ENCODE data around the gene XYLT1.
"Not testable (repeated sequence)": the region's sequence is repeated elsewhere in the genome, so short reads cannot be mapped to it uniquely, and the experiment has no call there.

The XYLT1 gene

DNA sequence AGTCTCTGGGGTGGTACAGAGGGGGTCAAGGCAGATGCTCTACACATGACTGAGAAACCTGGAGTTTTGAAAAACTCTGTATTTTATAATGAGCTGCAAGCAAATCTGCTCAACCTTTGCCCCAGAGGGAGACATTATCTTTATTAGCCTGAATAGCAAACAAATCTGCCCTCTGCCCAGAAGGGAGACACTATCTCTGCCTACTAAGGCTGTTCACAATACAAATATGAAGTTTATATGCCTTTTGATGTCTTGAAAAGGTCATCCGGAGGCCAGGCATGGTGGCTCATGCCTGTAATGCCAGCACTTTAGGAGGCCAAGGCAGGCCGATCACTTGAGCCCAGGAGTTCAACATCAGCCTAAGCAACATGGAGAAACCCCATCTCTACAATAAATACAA lies 11.0 kb upstream of the XYLT1 start:
- H3K4me1 ChIP-seq (ENCODE audit: control insufficient read depth, insufficient read depth, low read depth, low read length): no peaks in the 10 kb centered on the region
- H2AFZ ChIP-seq (ENCODE audit: low read depth, low read length): no peak overlapping the region
- H3K27ac ChIP-seq (ENCODE audit: low read length, poor library complexity, severe bottlenecking): no peak overlapping the region
- no peak overlapping the region for H3K14ac ChIP-seq (ENCODE audit: low read length in 2 of 2)
- H3K79me1 ChIP-seq (replicated peaks; ENCODE audit: low read length, poor library complexity, severe bottlenecking): no peaks in the 10 kb centered on the region
- no peak overlapping the region for H2BK12ac ChIP-seq (ENCODE audit: low read length in 2 of 2)
- H2BK120ac ChIP-seq (ENCODE audit: low read depth, low read length): no peak overlapping the region
- no peak overlapping the region for H3K23ac ChIP-seq (ENCODE audit: low read length in 2 of 2)
- H3K36me3 ChIP-seq (ENCODE audit: control insufficient read depth in 1 of 2, insufficient read depth in 2 of 2, low read depth in 1 of 2, low read length in 2 of 2): no peaks in the 10 kb centered on the region
- peaks cover 0 to 30% of the 10 kb centered on the region in 2 experiments for H3K27me3 ChIP-seq (ENCODE audit: control insufficient read depth in 1 of 2, insufficient read depth in 1 of 2, low read length in 2 of 2)
- no peak overlapping the region for H3K4me2 ChIP-seq (ENCODE audit: low read length, poor library complexity, severe bottlenecking)
- no peak overlapping the region for H2BK5ac ChIP-seq (ENCODE audit: low read depth, low read length, poor library complexity, severe bottlenecking)
- no peak overlapping the region for H3K9ac ChIP-seq (ENCODE audit: low read length)
- no peak overlapping the region for H4K8ac ChIP-seq (ENCODE audit: low read length)
- no peak overlapping the region for H3K4ac ChIP-seq (ENCODE audit: low read depth in 1 of 2, low read length in 2 of 2)
- no peak overlapping the region for H2AK5ac ChIP-seq (ENCODE audit: low read length, severe bottlenecking)
- peaks cover 7% of the 10 kb centered on the region for H3K9me3 ChIP-seq (ENCODE audit: control insufficient read depth, low read length)
- no peak overlapping the region for H3K18ac ChIP-seq (ENCODE audit: low read depth in 1 of 2, low read length in 2 of 2)
- whole genome bisulfite sequencing: 74% methylated on average over 2 of the region's 2 CpGs
- H4K91ac ChIP-seq (ENCODE audit: low read length): no peak overlapping the region
- H3K4me3 ChIP-seq (ENCODE audit: insufficient read depth in 1 of 2, low read depth in 1 of 2, low read length in 2 of 2): no peak overlapping the region
- no peak for DNase-seq
- H2BK15ac ChIP-seq (ENCODE audit: low read depth, poor library complexity, severe bottlenecking): no peak overlapping the region

DNA sequence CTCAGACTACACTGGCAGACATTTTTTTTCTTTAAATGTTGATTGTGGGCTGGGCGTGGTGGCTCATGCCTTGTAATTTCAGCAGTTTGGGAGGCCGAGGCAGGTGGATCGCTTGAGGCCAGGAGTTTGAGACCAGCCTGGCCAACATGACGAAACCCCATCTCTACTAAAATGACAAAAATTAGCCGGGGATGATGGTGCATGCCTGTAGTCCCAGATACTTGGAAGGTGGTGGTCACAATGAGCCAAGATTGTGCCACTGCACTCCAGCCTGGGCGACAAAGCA lies 6.4 kb upstream of the XYLT1 start:
- H4K91ac ChIP-seq (ENCODE audit: low read length); H3K14ac ChIP-seq (ENCODE audit: low read length in 2 of 2); H4K8ac ChIP-seq (ENCODE audit: low read length); H2BK15ac ChIP-seq (ENCODE audit: low read depth, poor library complexity, severe bottlenecking); H2AK5ac ChIP-seq (ENCODE audit: low read length, severe bottlenecking); H2BK120ac ChIP-seq (ENCODE audit: low read depth, low read length); H3K4me2 ChIP-seq (ENCODE audit: low read length, poor library complexity, severe bottlenecking); H2AFZ ChIP-seq (ENCODE audit: low read depth, low read length); H3K79me1 ChIP-seq (replicated peaks; ENCODE audit: low read length, poor library complexity, severe bottlenecking); H3K9ac ChIP-seq (ENCODE audit: low read length); H3K4me3 ChIP-seq (ENCODE audit: insufficient read depth in 1 of 2, low read depth in 1 of 2, low read length in 2 of 2); H3K18ac ChIP-seq (ENCODE audit: low read depth in 1 of 2, low read length in 2 of 2); H3K4me1 ChIP-seq (ENCODE audit: control insufficient read depth, insufficient read depth, low read depth, low read length); H3K27ac ChIP-seq (ENCODE audit: low read length, poor library complexity, severe bottlenecking); H3K36me3 ChIP-seq (ENCODE audit: control insufficient read depth in 1 of 2, insufficient read depth in 2 of 2, low read depth in 1 of 2, low read length in 2 of 2); H2BK5ac ChIP-seq (ENCODE audit: low read depth, low read length, poor library complexity, severe bottlenecking); H2BK12ac ChIP-seq (ENCODE audit: low read length in 2 of 2); H3K4ac ChIP-seq (ENCODE audit: low read depth in 1 of 2, low read length in 2 of 2); H3K23ac ChIP-seq (ENCODE audit: low read length in 2 of 2); H3K9me3 ChIP-seq (ENCODE audit: control insufficient read depth, low read length); DNase-seq: not testable (repeated sequence)
- H3K27me3 ChIP-seq (ENCODE audit: control insufficient read depth in 1 of 2, insufficient read depth in 1 of 2, low read length in 2 of 2): peaks cover under 1 to 20% of the 10 kb centered on the region in 2 experiments
- 72% methylated on average over 3 of the region's 6 CpGs for WGBS

DNA sequence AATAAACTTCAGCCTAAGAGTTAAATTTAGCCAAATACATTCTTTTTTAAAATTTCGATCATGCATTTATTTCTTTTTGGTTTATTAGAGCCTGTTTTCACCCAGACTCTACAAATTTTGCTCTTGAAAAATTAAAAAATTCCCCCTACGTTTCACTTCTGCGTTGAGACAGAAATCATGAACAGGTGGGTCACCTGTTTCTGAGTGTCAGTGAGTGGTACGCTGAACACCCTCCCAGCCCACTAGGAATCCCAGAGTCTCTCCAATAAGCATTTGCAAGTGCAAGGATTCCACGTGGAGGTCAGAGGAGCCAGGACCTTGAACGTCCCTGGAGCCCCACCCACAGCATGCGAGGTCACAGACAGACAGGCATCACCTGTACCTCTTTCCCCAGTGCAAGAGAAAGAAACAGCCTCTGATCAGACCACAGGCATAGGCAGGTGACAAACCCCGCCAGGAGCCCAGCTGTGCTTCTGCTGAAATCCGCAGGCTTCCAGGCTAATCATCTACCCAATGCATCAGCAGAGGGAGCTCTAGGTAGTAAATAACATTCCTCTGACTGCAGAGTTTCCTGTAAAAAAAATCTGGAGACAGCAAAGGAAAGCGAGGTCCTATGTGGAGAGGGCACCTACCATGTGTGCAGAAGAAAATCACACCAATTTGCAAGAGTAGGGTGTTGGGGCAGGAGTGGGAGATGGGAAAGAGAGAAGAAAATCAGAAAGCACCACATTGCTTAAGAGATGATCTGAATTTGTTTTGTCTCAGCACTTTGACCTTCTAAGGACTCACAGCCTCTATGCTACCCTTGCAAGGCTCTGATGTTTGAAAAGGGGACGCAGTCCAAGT lies 5.9 kb upstream of the XYLT1 start:
- no peak overlapping the region for H3K27ac ChIP-seq (ENCODE audit: low read length, poor library complexity, severe bottlenecking)
- 41% methylated on average over 11 of the region's 11 CpGs for WGBS
- H3K9ac ChIP-seq (ENCODE audit: low read length): no peak overlapping the region
- no peak overlapping the region for H3K18ac ChIP-seq (ENCODE audit: low read depth in 1 of 2, low read length in 2 of 2)
- DNase-seq: no peak
- no peaks in the 10 kb centered on the region for H3K79me1 ChIP-seq (replicated peaks; ENCODE audit: low read length, poor library complexity, severe bottlenecking)
- no peak overlapping the region for H3K23ac ChIP-seq (ENCODE audit: low read length in 2 of 2)
- no peak overlapping the region for H4K91ac ChIP-seq (ENCODE audit: low read length)
- no peak overlapping the region for H2AFZ ChIP-seq (ENCODE audit: low read depth, low read length)
- H3K4me3 ChIP-seq (ENCODE audit: insufficient read depth in 1 of 2, low read depth in 1 of 2, low read length in 2 of 2): no peak overlapping the region
- no peaks in the 10 kb centered on the region for H3K36me3 ChIP-seq (ENCODE audit: control insufficient read depth in 1 of 2, insufficient read depth in 2 of 2, low read depth in 1 of 2, low read length in 2 of 2)
- H3K14ac ChIP-seq (ENCODE audit: low read length in 2 of 2): no peak overlapping the region
- H3K4ac ChIP-seq (ENCODE audit: low read depth in 1 of 2, low read length in 2 of 2): no peak overlapping the region
- no peak overlapping the region for H3K4me2 ChIP-seq (ENCODE audit: low read length, poor library complexity, severe bottlenecking)
- H4K8ac ChIP-seq (ENCODE audit: low read length): no peak overlapping the region
- no peaks in the 10 kb centered on the region for H3K4me1 ChIP-seq (ENCODE audit: control insufficient read depth, insufficient read depth, low read depth, low read length)
- H2AK5ac ChIP-seq (ENCODE audit: low read length, severe bottlenecking): no peak overlapping the region
- no peak overlapping the region for H2BK120ac ChIP-seq (ENCODE audit: low read depth, low read length)
- H3K27me3 ChIP-seq (ENCODE audit: control insufficient read depth in 1 of 2, insufficient read depth in 1 of 2, low read length in 2 of 2): peaks cover 6 to 17% of the 10 kb centered on the region in 2 experiments
- peaks cover 7% of the 10 kb centered on the region for H3K9me3 ChIP-seq (ENCODE audit: control insufficient read depth, low read length)
- no peak overlapping the region for H2BK15ac ChIP-seq (ENCODE audit: low read depth, poor library complexity, severe bottlenecking)
- no peak overlapping the region for H2BK12ac ChIP-seq (ENCODE audit: low read length in 2 of 2)
- no peak overlapping the region for H2BK5ac ChIP-seq (ENCODE audit: low read depth, low read length, poor library complexity, severe bottlenecking)

DNA sequence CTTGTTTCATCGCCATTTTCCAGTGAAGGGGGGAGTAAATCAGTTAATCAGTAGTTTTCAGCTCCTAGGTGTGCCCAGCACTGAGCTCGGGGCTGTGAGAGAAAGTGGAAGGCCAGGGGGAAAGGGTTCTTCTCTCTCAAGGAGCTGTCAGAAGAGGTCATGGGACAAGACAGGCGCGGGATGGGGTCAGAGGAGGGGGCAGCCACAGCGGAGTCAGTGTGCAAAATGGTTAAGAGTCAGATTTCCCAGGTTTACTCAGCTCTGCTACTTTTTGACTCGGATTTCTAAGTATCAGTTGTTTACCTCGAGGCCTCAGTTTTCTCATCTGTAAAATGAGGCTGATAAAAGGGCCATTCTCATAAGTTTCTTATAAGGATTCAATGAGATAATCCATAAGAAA lies 4.3 kb upstream of the XYLT1 start:
- no peak overlapping the region for H2BK15ac ChIP-seq (ENCODE audit: low read depth, poor library complexity, severe bottlenecking)
- no peak overlapping the region for H3K18ac ChIP-seq (ENCODE audit: low read depth in 1 of 2, low read length in 2 of 2)
- H2BK5ac ChIP-seq (ENCODE audit: low read depth, low read length, poor library complexity, severe bottlenecking): no peak overlapping the region
- H2BK120ac ChIP-seq (ENCODE audit: low read depth, low read length): no peak overlapping the region
- peaks cover 5% of the 10 kb centered on the region for H3K9me3 ChIP-seq (ENCODE audit: control insufficient read depth, low read length)
- H3K23ac ChIP-seq (ENCODE audit: low read length in 2 of 2): no peak overlapping the region
- H2AFZ ChIP-seq (ENCODE audit: low read depth, low read length): no peak overlapping the region
- no peak overlapping the region for H3K4ac ChIP-seq (ENCODE audit: low read depth in 1 of 2, low read length in 2 of 2)
- no peak overlapping the region for H3K4me3 ChIP-seq (ENCODE audit: insufficient read depth in 1 of 2, low read depth in 1 of 2, low read length in 2 of 2)
- WGBS: 64% methylated on average over 5 of the region's 7 CpGs
- no peak overlapping the region for H2AK5ac ChIP-seq (ENCODE audit: low read length, severe bottlenecking)
- H3K36me3 ChIP-seq (ENCODE audit: control insufficient read depth in 1 of 2, insufficient read depth in 2 of 2, low read depth in 1 of 2, low read length in 2 of 2): no peaks in the 10 kb centered on the region
- no peak overlapping the region for H3K27ac ChIP-seq (ENCODE audit: low read length, poor library complexity, severe bottlenecking)
- H3K14ac ChIP-seq (ENCODE audit: low read length in 2 of 2): no peak overlapping the region
- H3K79me1 ChIP-seq (replicated peaks; ENCODE audit: low read length, poor library complexity, severe bottlenecking): no peaks in the 10 kb centered on the region
- no peak overlapping the region for H2BK12ac ChIP-seq (ENCODE audit: low read length in 2 of 2)
- H3K4me2 ChIP-seq (ENCODE audit: low read length, poor library complexity, severe bottlenecking): no peak overlapping the region
- H4K91ac ChIP-seq (ENCODE audit: low read length): no peak overlapping the region
- peaks cover 2% of the 10 kb centered on the region for H3K4me1 ChIP-seq (ENCODE audit: control insufficient read depth, insufficient read depth, low read depth, low read length)
- peaks cover 8 to 16% of the 10 kb centered on the region in 2 experiments for H3K27me3 ChIP-seq (ENCODE audit: control insufficient read depth in 1 of 2, insufficient read depth in 1 of 2, low read length in 2 of 2)
- no peak overlapping the region for H3K9ac ChIP-seq (ENCODE audit: low read length)
- DNase-seq: no peak
- no peak overlapping the region for H4K8ac ChIP-seq (ENCODE audit: low read length)

All from mesenchymal stem cell (in vitro differentiated cells and primary cell).